GM12878 (cell line): ENCODE results near the gene TOLLIP. TPM values are rescaled to one million over a fixed set of nuclear protein-coding genes. Genes with fewer than 3 reads are reported as not detected.

Experiments used
- ATAC-seq: fragments of 200-7000 bp; cut with Tn5 transposase; 3 replicates; pipeline ENCODE4 v1.9.1; 2020; ENCODE audit warnings: mild to moderate bottlenecking, moderate library complexity
- BruUV-seq: library from RNA; stranded (reverse); fragments of 400-500 nt; replicated peaks from 2 replicates; lab custom pipeline; 2021; lab: Mats Ljungman, UMichigan
- CTCF ChIA-PET: fragments of 300-600 bp; sonication (Branson Sonifier 250); formaldehyde crosslinking; extraction: SDS; loops from one replicate; lab custom pipeline; 2021; ENCODE audit warnings: inconsistent platforms; lab: Yijun Ruan, JAX
- POLR2A ChIA-PET: fragments of 350-600 bp; formaldehyde crosslinking; extraction: SDS; loops from one replicate; lab custom pipeline; 2021; ENCODE audit warnings: inconsistent platforms; lab: Charles Lee
- RAD21 ChIA-PET: fragments of 300-600 bp; sonication (Branson Sonifier 250); formaldehyde crosslinking; loops from one replicate; lab custom pipeline; 2023; ENCODE audit warnings: antibody characterized with exemption; ENCODE audit not compliant: unreplicated experiment; lab: Charles Lee
- SMC1A ChIA-PET: fragments of 300-600 bp; sonication (Branson Sonifier 250); formaldehyde crosslinking; loops from one replicate; lab custom pipeline; 2023; ENCODE audit not compliant: unreplicated experiment, uncharacterized antibody; lab: Charles Lee
- DNase-seq: peaks from one replicate; pipeline ENCODE4 v3.0.0-alpha.2; 2011; ENCODE audit warnings: low read depth, low spot score
- FAIRE-seq: peaks from 3 replicates; lab custom pipeline; 2011; peaks lifted over from hg19 to GRCh38; lab: Jason Lieb, UNC
- H2AFZ ChIP-seq: 2 replicates; pipeline ENCODE4 v1.6.0; 2011; ENCODE audit warnings: low read depth, low read length, control low read depth; ENCODE audit not compliant: control insufficient read depth
- H3K27ac ChIP-seq: 2 replicates; pipeline ENCODE4 v1.5.1; 2011; ENCODE audit warnings: control low read depth; ENCODE audit not compliant: control insufficient read depth, insufficient read depth
- H3K27me3 ChIP-seq, 2 experiments: replicated peaks in 1 of 2; 2 replicates each; pipeline versions ENCODE4 v1.6.0 to v1.6.1; 2011; ENCODE audit warnings: low read length in 1 of 2; ENCODE audit not compliant: control insufficient read depth in 2 of 2, insufficient read depth in 2 of 2
- H3K36me3 ChIP-seq, 2 experiments: 2 replicates each; pipeline ENCODE4 v1.5.1; 2011; ENCODE audit warnings: low read length in 1 of 2; ENCODE audit not compliant: control insufficient read depth in 2 of 2, insufficient read depth in 2 of 2
- H3K4me1 ChIP-seq: 2 replicates; pipeline ENCODE4 v1.6.1; 2011; ENCODE audit warnings: mild to moderate bottlenecking, low read length, moderate library complexity, mixed read lengths; ENCODE audit not compliant: control insufficient read depth, insufficient read depth
- H3K4me2 ChIP-seq: 2 replicates; pipeline ENCODE4 v1.6.0; 2011; ENCODE audit warnings: control low read depth; ENCODE audit not compliant: control insufficient read depth, insufficient read depth
- H3K4me3 ChIP-seq: fragments of 200-600 bp; sonication (generic); 2 replicates; pipeline ENCODE4 v1.5.1; 2016
- H3K79me2 ChIP-seq: 2 replicates; pipeline ENCODE4 v1.6.0; 2011; ENCODE audit warnings: low read length; ENCODE audit not compliant: control insufficient read depth, insufficient read depth
- H3K9ac ChIP-seq: 2 replicates; pipeline ENCODE4 v1.8.0; 2011; ENCODE audit warnings: low read length, control low read depth, mixed read lengths; ENCODE audit not compliant: control insufficient read depth, insufficient read depth
- H3K9me3 ChIP-seq: replicated peaks from 3 replicates; pipeline ENCODE4 v1.5.1; 2011; ENCODE audit warnings: mild to moderate bottlenecking, low read length; ENCODE audit not compliant: control insufficient read depth, insufficient read depth
- H4K20me1 ChIP-seq: 2 replicates; pipeline ENCODE4 v1.6.0; 2011; ENCODE audit not compliant: control insufficient read depth, insufficient read depth
- ATF3 ChIP-seq: IDR thresholded peaks from 2 replicates; pipeline ENCODE4 v1.6.1; 2011; ENCODE audit warnings: low read depth, mild to moderate bottlenecking, low read length, moderate library complexity, borderline replicate concordance; ENCODE audit errors: extremely low read depth
- FOXM1 ChIP-seq: IDR thresholded peaks from 2 replicates; pipeline ENCODE4 v1.6.1; 2012; ENCODE audit warnings: low read depth, mild to moderate bottlenecking, inconsistent platforms, low read length, moderate library complexity
- HDAC2 ChIP-seq: fragments of 200-600 bp; sonication (generic); IDR thresholded peaks from 2 replicates; pipeline ENCODE4 v1.6.1; 2017
- IRF5 ChIP-seq: fragments of 450-650 bp; IDR thresholded peaks from 2 replicates; pipeline ENCODE4 v1.6.1; 2017; ENCODE audit warnings: borderline replicate concordance
- MLLT1 ChIP-seq: fragments of 450-650 bp; IDR thresholded peaks from 2 replicates; pipeline ENCODE4 v1.6.1; 2016; ENCODE audit warnings: mild to moderate bottlenecking
- NBN ChIP-seq: fragments of 450-650 bp; IDR thresholded peaks from 2 replicates; pipeline ENCODE4 v1.6.1; 2016
- ZBTB40 ChIP-seq: fragments of 450-650 bp; IDR thresholded peaks from 2 replicates; pipeline ENCODE4 v1.6.1; 2016; ENCODE audit warnings: mild to moderate bottlenecking, moderate library complexity, borderline replicate concordance
- WGBS: methylation state at CpG from one replicate; pipeline ENCODE4 v1.1.6; 2016; ENCODE audit warnings: low lambda C conversion rate; ENCODE audit not compliant: insufficient replicate concordance, insufficient coverage; ENCODE audit errors: missing lambda C conversion rate; 5-methylcytosine and 5-hydroxymethylcytosine counted together
- in situ Hi-C: fragments of 300-500 bp; cut with MboI; formaldehyde crosslinking; loops from 9 replicates; pipeline ENCODE4 v1.14.3; 2018; ENCODE audit warnings: mixed read lengths
- intact Hi-C: fragments of 100-400 bp; cut with micrococcal nuclease; formaldehyde crosslinking; loops from one replicate; pipeline ENCODE4 v1.14.2; 2022; ENCODE audit not compliant: unreplicated experiment
- polyA plus RNA-seq, 11 experiments: library from polyadenylated mRNA; depleted of rRNA in 4 of 11; unstranded in 6 of 11; stranded (reverse) in 5 of 11; fragments of >200 nt; fragmentation: Nextera tagmentation in 4 of 11; fragmentation: Illumina TruSeq in 1 of 11; extraction: Ambion mirVana in 4 of 11; extraction: Trizol in 1 of 11; gene quantifications; 1 replicate in 1 of 11; 2 replicates in 10 of 11; pipeline versions ENCODE4 v1.2.1 to v1.2.3, GENCODE V29; 2011 to 2016; ENCODE audit warnings: inconsistent platforms in 2 of 11, missing spikeins in 2 of 11, low read depth in 1 of 11
- total RNA-seq, 4 experiments: library from RNA; depleted of rRNA in 3 of 4; stranded (reverse); fragments of >200 nt in 3 of 4; fragmentation: Illumina TruSeq in 1 of 4; extraction: Trizol in 1 of 4; gene quantifications; 2 replicates each; pipeline versions ENCODE4 v1.2.1 to v1.2.3, GENCODE V29; 2013 to 2021

Gene TOLLIP
- total and polyA plus RNA-seq, 10 of the 15 experiments (the other 5 are each of a cell fraction or from before 2014, with no cell fraction given), result 0.47 to 39.5 (median 21.6) TPM

- Histone ChIP-seq H2AFZ (no peak overlapping the region), H3K4me2 (no peak overlapping the region), H3K36me3 (peaks cover 0 to 5% of the 10 kb centered on the region in 2 experiments; a peak in 2 of 4 replicates), H4K20me1 (no peaks in the 10 kb centered on the region; the same call in 1 of the 2 replicates), H3K9ac (no peak overlapping the region), H3K4me3 (no peak overlapping the region), H3K27me3 (no peaks in the 10 kb centered on the region), H3K27ac (no peak overlapping the region), H3K9me3 (no peaks in the 10 kb centered on the region; the same call in 2 of the 3 replicates), H3K4me1 (peaks cover 2% of the 10 kb centered on the region; the same call in 1 of the 2 replicates), H3K79me2 (peaks cover 2% of the 10 kb centered on the region)
- WGBS, result 83% methylated on average over 13 of the region's 13 CpGs
- ChIA-PET CTCF (no interaction called here), RAD21 (no interaction called here), SMC1A (no interaction called here), POLR2A (no interaction called here)
- intact Hi-C loops, result loop anchor here (10.0 kb wide), 2 partner anchors 83 to 273 kb away; partner anchors contain the start of genes BRSK2 and DUSP8
- BruUV-seq, result no TSS peak
- FAIRE-seq (no peak), ATAC-seq (no peak), DNase-seq (no peak)
- in situ Hi-C loops, result no loop called here
- no peak for TF ChIP-seq FOXM1
Measured at GRCh38 chr11:1302041-1302460, 7.4 kb downstream of the TOLLIP start.

GRCh38 chr11:1301220-1302000, 8.0 kb downstream of the TOLLIP start:
- SMC1A ChIA-PET, result no interaction called here
- Histone ChIP-seq H3K4me1 (no peaks in the 10 kb centered on the region), H3K79me2 (no peaks in the 10 kb centered on the region; the same call in 1 of the 2 replicates), H3K9ac (no peak overlapping the region), H3K9me3 (no peaks in the 10 kb centered on the region; the same call in 2 of the 3 replicates), H3K4me3 (no peak overlapping the region), H3K27me3 (no peaks in the 10 kb centered on the region), H3K36me3 (peaks cover 0 to 5% of the 10 kb centered on the region in 2 experiments; a peak in 3 of 4 replicates), H3K27ac (no peak overlapping the region), H2AFZ (no peak overlapping the region), H3K4me2 (no peak overlapping the region), H4K20me1 (no peaks in the 10 kb centered on the region; the same call in 1 of the 2 replicates)
- POLR2A ChIA-PET, result no interaction called here
- no peak for FAIRE-seq
- in situ Hi-C loops, result no loop called here
- CTCF ChIA-PET, result no interaction called here
- RAD21 ChIA-PET, result no interaction called here
- 96% methylated on average over 21 of the region's 22 CpGs for WGBS
- no peak for ATAC-seq
- no peak for DNase-seq
- intact Hi-C loops, result loop anchor here (10.0 kb wide), 2 partner anchors 83 to 273 kb away; partner anchors contain the start of genes BRSK2 and DUSP8
- no TSS peak for BruUV-seq
- TF ChIP-seq ZBTB40 (no peak), ATF3 (no peak), IRF5 (no peak), NBN (no peak), HDAC2 (no peak), MLLT1 (no peak)
